IPS DF 4.7 (cell line): ENCODE results near the gene FPR3.

Experiments used
- DNase-seq: peaks from one replicate; pipeline ENCODE4 v3.0.0-alpha.2; 2013; ENCODE audit warnings: low spot score; ENCODE audit errors: extremely low read depth

FPR3 gene

GRCh38 chr19:51807111-51807701 lies 12.2 kb downstream of the FPR3 start:
- no peak for DNase-seq

DNA sequence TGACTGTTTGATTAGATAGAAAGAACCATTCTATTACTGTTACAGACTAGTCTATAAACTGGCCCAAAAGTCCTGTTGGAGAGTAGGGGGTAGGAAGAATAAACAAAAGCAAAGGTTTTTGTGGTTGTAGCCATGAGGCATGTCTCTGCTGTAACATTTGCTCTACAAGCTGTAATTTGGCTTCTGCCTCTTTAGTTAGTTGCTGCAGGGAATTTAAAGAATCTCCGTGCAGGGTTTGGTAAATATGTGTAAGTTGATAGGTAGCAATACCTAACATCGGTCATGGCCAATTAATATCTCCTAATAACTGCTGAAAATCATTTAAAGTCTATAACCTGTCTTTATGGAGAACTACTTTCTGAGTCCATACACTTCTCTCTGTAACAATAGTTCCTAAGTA lies 13.0 kb downstream of the FPR3 start:
- no peak for DNase-seq

GRCh38 chr19:51808333-51808986 lies 13.5 kb downstream of the FPR3 start:
- no peak for DNase-seq

DNA sequence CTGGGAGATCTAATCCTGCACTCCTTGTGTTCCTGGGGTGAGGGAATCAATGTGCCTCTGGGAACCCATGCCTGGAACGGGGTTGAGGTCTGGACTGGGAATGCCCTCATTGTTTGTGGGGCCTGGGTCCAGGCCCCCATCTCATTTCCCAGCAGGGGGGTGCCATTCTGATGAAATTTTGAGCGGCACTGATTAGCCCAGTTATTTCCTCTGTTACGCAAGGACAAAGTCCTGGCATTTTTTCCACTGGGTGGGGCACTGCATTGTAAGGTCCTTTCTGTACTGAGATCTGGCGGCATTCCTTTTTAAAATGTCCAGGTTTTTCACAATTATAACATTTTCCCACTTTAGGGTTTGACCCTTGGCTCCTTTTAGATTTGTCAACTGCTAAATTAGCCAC lies 14.8 kb downstream of the FPR3 start:
- no peak for DNase-seq

GRCh38 chr19:51810223-51810622 lies 15.3 kb downstream of the FPR3 start:
- no peak for DNase-seq

- DNase-seq = no peak
Observed at GRCh38 chr19:51811344-51811743, 16.4 kb downstream of the FPR3 start.

- no peak for DNase-seq
Observed at GRCh38 chr19:51815043-51815442, 20.1 kb downstream of the FPR3 start.

DNA sequence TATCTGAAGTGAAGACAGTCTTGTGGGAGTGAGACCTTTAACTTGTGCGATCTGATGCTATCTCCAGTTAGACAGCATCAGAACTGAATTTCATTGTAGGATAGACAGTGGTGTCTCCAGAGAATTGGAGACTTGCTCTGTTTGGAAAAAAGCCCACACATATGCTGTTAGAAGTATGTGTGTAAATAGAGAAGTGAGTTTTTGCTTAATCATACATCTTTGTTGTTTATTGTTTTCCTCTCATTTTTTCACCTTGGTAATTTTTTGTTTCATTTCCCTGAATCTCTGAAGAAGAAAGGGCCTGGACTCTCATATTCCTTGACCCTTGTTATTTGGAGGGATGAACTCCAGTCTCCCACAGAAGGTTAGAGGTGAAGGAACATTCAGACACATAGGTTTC lies 21.8 kb downstream of the FPR3 start:
- DNase-seq = no peak

DNA sequence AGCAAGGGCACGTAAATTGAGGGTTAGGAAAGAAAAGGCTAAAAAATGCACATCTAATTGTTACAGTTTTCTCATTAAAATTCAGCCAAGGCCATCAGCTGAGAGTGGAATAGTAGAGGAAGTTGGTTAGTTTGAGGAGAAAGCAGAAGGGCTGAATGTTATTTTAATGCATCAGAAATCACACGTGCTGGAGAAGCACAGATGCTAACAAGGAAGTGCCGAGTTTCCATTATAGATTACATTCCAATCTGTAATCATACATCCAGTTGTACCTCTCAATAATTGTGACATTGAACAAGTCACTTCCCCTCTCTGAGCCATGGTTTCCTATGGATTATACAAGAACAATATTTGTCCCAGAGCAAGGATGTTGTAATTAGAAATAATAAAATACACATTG lies 25.1 kb downstream of the FPR3 start:
- DNase-seq = no peak

DNA sequence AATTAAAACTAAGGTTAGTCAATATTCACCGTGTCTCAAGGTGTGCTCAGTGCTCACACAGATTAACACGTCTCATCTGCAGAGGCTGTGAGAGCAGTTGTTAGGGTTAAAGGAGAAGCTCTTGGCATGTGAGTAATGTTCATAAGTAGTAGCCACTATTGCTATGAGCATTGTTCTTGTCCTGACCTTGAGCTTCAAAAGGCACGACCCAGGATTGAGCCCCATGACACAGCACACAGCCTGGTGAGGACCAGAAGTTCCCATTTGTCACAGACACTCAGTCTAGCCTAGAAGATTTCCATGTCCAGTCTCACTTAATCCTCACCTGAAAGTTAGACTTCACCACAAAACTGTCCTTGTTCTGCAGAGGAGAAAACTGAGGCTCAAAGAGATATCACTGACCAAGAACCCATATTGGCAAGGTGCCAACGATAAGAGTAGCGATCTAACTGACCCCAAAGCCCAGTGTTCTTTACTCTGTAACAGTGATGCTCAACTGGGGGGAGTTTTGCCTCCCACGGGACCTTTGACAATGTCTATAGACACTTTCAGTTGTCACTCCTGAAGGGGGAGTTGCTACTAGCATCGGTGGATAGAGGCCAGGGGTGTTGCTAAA lies 26.0 kb downstream of the FPR3 start:
- DNase-seq = no peak

GRCh38 chr19:51821456-51821855 lies 26.5 kb downstream of the FPR3 start:
- DNase-seq = no peak

- DNase-seq = no peak
Observed at GRCh38 chr19:51821921-51822320, 27.0 kb downstream of the FPR3 start.

- DNase-seq = no peak
Observed at GRCh38 chr19:51822325-51822724, 27.4 kb downstream of the FPR3 start.

- no peak for DNase-seq
Observed at GRCh38 chr19:51822946-51823345, 28.0 kb downstream of the FPR3 start.

- no peak for DNase-seq
Observed at GRCh38 chr19:51824281-51825005, 29.5 kb downstream of the FPR3 start.

- no peak for DNase-seq
Observed at GRCh38 chr19:51830274-51830673, 35.3 kb downstream of the FPR3 start.

GRCh38 chr19:51837145-51837544 lies 42.2 kb downstream of the FPR3 start:
- no peak for DNase-seq

- no peak for DNase-seq
Observed at GRCh38 chr19:51861870-51862622, 67.1 kb downstream of the FPR3 start.

DNA sequence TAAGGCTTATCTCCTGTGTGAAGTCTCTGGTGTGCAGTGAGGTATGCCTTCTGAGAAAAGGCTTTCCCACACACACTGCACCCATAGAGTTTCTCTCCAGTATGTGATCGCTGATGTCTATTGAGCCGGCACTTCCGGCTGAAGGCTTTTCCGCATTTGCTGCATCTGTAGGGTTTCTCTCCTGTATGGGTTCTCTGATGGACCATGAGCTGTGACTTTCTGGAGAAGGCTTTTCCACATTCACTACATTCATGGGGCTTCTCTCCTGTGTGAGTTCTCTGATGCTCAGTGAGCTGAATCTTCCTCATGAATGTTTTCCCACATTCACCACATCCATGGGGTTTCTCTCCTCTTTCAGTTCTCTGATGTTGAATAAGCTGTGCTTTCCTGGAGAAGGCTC lies 78.1 kb downstream of the FPR3 start:
- no peak for DNase-seq
